ENCODE data around the gene FRMD4A. TPM values are rescaled to one million over a fixed set of nuclear protein-coding genes. Genes with fewer than 3 reads are reported as not detected.
A peak's percentile ranks its signal among the peaks of the same experiment; 100 is the strongest.

The FRMD4A gene
- total and polyA plus RNA-seq, 10 of the 15 experiments (the other 5 are each of a cell fraction or from before 2014, with no cell fraction given), result 17.8 to 75.2 (median 39.1) TPM

DNA sequence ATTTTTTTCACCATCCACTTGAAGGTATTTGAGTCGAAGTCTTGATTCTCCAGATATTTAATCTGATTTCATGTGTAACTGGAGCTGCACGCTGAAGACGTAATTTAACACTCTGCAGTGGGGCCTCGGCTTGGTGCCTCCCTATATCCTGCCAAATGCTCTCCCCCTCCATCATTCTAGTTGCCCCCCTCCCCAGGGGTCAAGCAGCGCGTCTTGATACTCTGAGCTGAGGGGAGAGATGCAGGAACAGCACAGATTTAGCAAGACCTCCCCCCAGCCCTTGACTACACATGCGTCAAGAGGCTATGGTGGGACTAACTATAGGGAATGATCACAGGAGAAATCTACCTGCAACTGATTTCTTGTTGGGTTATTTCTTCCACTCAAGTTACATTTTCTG is 658.2 kb downstream of the FRMD4A start:
- Histone ChIP-seq H3K79me2 (ENCODE audit: control insufficient read depth, insufficient read depth, low read length) (no peaks in the 10 kb centered on the region), H2AFZ (ENCODE audit: control insufficient read depth, low read depth, low read length) (no peak overlapping the region), H3K4me1 (ENCODE audit: control insufficient read depth, insufficient read depth, low read length) (no peaks in the 10 kb centered on the region), H3K27me3 (replicated peaks in 1 of 2; ENCODE audit: control insufficient read depth in 2 of 2, insufficient read depth in 2 of 2, low read length in 1 of 2) (no peaks in the 10 kb centered on the region), H3K9ac (ENCODE audit: control insufficient read depth, insufficient read depth, low read length) (no peak overlapping the region), H4K20me1 (ENCODE audit: control insufficient read depth, insufficient read depth) (no peaks in the 10 kb centered on the region; the same call in 1 of the 2 replicates), H3K4me3 (no peak overlapping the region), H3K9me3 (replicated peaks; ENCODE audit: control insufficient read depth, insufficient read depth, low read length) (no peaks in the 10 kb centered on the region), H3K36me3 (ENCODE audit: control insufficient read depth in 2 of 2, insufficient read depth in 2 of 2, low read length in 1 of 2) (peaks cover 14 to 32% of the 10 kb centered on the region in 2 experiments), H3K27ac (ENCODE audit: control insufficient read depth, insufficient read depth) (no peak overlapping the region), H3K4me2 (ENCODE audit: control insufficient read depth, insufficient read depth) (no peak overlapping the region)
- DNase-seq (ENCODE audit: low read depth, low spot score) (no peak), FAIRE-seq (no peak), ATAC-seq (no peak)
- ChIA-PET POLR2A (no interaction called here), RAD21 (ENCODE audit: unreplicated experiment) (no interaction called here), SMC1A (ENCODE audit: uncharacterized antibody, unreplicated experiment) (interaction anchor here (1.3 kb wide), 1 partner anchor 9 kb away, joined by 4 read pairs; no protein-coding TSS in a partner anchor), CTCF (interaction anchor here (2.4 kb wide), 1 partner anchor 12 kb away, joined by 8 read pairs; no protein-coding TSS in a partner anchor)
- in situ Hi-C loops (cut with MboI), result no loop called here
- TSS peak; percentile 3 for BruUV-seq (replicated peaks)
- 90% methylated on average over 7 of the region's 7 CpGs for WGBS (ENCODE audit: insufficient coverage, insufficient replicate concordance, low lambda C conversion rate, missing lambda C conversion rate)
- intact Hi-C loops (cut with micrococcal nuclease; ENCODE audit: unreplicated experiment), result no loop called here
- TF ChIP-seq, protein P1, sequence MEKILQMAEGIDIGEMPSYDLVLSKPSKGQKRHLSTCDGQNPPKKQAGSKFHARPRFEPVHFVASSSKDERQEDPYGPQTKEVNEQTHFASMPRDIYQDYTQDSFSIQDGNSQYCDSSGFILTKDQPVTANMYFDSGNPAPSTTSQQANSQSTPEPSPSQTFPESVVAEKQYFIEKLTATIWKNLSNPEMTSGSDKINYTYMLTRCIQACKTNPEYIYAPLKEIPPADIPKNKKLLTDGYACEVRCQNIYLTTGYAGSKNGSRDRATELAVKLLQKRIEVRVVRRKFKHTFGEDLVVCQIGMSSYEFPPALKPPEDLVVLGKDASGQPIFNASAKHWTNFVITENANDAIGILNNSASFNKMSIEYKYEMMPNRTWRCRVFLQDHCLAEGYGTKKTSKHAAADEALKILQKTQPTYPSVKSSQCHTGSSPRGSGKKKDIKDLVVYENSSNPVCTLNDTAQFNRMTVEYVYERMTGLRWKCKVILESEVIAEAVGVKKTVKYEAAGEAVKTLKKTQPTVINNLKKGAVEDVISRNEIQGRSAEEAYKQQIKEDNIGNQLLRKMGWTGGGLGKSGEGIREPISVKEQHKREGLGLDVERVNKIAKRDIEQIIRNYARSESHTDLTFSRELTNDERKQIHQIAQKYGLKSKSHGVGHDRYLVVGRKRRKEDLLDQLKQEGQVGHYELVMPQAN (conservative IDR thresholded peaks at IDR 0.05), result no peak
- no peak for TF ChIP-seq ZNF622 (IDR thresholded peaks at IDR 0.05)
- no peak for TF ChIP-seq ZNF384 (IDR thresholded peaks at IDR 0.05; ENCODE audit: borderline replicate concordance, low read depth, low read length)
- no peak for TF ChIP-seq PML (IDR thresholded peaks at IDR 0.05; ENCODE audit: low read length)
- TF ChIP-seq, protein P2, sequence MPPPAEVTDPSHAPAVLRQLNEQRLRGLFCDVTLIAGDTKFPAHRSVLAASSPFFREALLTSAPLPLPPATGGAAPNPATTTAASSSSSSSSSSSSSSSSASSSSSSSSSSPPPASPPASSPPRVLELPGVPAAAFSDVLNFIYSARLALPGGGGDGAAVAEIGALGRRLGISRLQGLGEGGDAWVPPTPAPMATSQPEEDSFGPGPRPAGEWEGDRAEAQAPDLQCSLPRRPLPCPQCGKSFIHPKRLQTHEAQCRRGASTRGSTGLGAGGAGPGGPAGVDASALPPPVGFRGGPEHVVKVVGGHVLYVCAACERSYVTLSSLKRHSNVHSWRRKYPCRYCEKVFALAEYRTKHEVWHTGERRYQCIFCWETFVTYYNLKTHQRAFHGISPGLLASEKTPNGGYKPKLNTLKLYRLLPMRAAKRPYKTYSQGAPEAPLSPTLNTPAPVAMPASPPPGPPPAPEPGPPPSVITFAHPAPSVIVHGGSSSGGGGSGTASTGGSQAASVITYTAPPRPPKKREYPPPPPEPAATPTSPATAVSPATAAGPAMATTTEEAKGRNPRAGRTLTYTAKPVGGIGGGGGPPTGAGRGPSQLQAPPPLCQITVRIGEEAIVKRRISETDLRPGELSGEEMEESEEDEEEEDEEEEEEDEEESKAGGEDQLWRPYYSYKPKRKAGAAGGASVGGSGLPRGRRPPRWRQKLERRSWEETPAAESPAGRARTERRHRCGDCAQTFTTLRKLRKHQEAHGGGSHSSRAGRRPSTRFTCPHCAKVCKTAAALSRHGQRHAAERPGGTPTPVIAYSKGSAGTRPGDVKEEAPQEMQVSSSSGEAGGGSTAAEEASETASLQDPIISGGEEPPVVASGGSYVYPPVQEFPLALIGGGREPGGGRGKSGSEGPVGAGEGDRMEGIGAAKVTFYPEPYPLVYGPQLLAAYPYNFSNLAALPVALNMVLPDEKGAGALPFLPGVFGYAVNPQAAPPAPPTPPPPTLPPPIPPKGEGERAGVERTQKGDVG (CRISPR knock-in tag; IDR thresholded peaks at IDR 0.05), result no peak
- TF ChIP-seq WRNIP1 (IDR thresholded peaks at IDR 0.05; ENCODE audit: borderline replicate concordance, low read depth, low read length), result no peak
- no peak for TF ChIP-seq EZH2 (IDR thresholded peaks at IDR 0.05; ENCODE audit: borderline replicate concordance, control insufficient read depth, low read depth, low read length)
- no peak for TF ChIP-seq CEBPB (IDR thresholded peaks at IDR 0.05; ENCODE audit: borderline replicate concordance in 1 of 2, low read depth in 2 of 2, low read length in 2 of 2)
- TF ChIP-seq, protein P3, sequence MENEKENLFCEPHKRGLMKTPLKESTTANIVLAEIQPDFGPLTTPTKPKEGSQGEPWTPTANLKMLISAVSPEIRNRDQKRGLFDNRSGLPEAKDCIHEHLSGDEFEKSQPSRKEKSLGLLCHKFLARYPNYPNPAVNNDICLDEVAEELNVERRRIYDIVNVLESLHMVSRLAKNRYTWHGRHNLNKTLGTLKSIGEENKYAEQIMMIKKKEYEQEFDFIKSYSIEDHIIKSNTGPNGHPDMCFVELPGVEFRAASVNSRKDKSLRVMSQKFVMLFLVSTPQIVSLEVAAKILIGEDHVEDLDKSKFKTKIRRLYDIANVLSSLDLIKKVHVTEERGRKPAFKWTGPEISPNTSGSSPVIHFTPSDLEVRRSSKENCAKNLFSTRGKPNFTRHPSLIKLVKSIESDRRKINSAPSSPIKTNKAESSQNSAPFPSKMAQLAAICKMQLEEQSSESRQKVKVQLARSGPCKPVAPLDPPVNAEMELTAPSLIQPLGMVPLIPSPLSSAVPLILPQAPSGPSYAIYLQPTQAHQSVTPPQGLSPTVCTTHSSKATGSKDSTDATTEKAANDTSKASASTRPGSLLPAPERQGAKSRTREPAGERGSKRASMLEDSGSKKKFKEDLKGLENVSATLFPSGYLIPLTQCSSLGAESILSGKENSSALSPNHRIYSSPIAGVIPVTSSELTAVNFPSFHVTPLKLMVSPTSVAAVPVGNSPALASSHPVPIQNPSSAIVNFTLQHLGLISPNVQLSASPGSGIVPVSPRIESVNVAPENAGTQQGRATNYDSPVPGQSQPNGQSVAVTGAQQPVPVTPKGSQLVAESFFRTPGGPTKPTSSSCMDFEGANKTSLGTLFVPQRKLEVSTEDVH (IDR thresholded peaks at IDR 0.05; ENCODE audit: low read depth, partially characterized antibody), result no peak
- TF ChIP-seq YBX1 (IDR thresholded peaks at IDR 0.05), result no peak
- no peak for TF ChIP-seq YY1 (IDR thresholded peaks at IDR 0.05; ENCODE audit: low read depth, low read length)
- TF ChIP-seq, protein P4, sequence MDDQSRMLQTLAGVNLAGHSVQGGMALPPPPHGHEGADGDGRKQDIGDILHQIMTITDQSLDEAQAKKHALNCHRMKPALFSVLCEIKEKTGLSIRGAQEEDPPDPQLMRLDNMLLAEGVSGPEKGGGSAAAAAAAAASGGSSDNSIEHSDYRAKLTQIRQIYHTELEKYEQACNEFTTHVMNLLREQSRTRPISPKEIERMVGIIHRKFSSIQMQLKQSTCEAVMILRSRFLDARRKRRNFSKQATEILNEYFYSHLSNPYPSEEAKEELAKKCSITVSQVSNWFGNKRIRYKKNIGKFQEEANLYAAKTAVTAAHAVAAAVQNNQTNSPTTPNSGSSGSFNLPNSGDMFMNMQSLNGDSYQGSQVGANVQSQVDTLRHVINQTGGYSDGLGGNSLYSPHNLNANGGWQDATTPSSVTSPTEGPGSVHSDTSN (IDR thresholded peaks at IDR 0.05; ENCODE audit: insufficient replicate concordance, low read depth, low read length), result no peak
- no peak for TF ChIP-seq TARDBP (IDR thresholded peaks at IDR 0.05; ENCODE audit: borderline replicate concordance)
- TF ChIP-seq RUNX3 (IDR thresholded peaks at IDR 0.05; ENCODE audit: low read length), result no peak

Data from GM12878 (cell line).